ENCODE results near the gene RIN2.

The RIN2 gene

GRCh38 chr20:19723813-19724430 lies 34.1 kb upstream of the RIN2 start:
- Histone ChIP-seq H3K4me2 (ENCODE audit: low read length) (no peak overlapping the region), H3K9ac (ENCODE audit: low read length) (no peak overlapping the region), H3K79me1 (ENCODE audit: low read length) (no peaks in the 10 kb centered on the region), H2BK15ac (replicated peaks; ENCODE audit: low read depth) (no peak overlapping the region), H3K56ac (ENCODE audit: low read length) (no peak overlapping the region), H3K4me3 (ENCODE audit: low read length) (no peak overlapping the region), H3K4ac (ENCODE audit: low read depth, low read length) (no peak overlapping the region), H3K18ac (ENCODE audit: low read length) (no peak overlapping the region), H3K79me2 (ENCODE audit: control insufficient read depth, insufficient read depth, low read length) (no peaks in the 10 kb centered on the region), H2AK5ac (ENCODE audit: low read length) (no peak overlapping the region), H2BK120ac (ENCODE audit: low read depth, low read length) (no peak overlapping the region), H3K4me1 (ENCODE audit: control insufficient read depth, low read depth, low read length) (no peaks in the 10 kb centered on the region), H3K27ac (ENCODE audit: low read depth, low read length) (no peak overlapping the region), H3K27me3 (ENCODE audit: insufficient read depth, low read length, poor library complexity) (no peaks in the 10 kb centered on the region), H3K36me3 (ENCODE audit: control insufficient read depth, insufficient read depth, low read length) (no peaks in the 10 kb centered on the region), H4K5ac (ENCODE audit: low read length) (no peak overlapping the region), H2BK5ac (ENCODE audit: low read length) (no peak overlapping the region), H3K23ac (ENCODE audit: low read length) (no peak overlapping the region), H4K8ac (ENCODE audit: low read depth, low read length) (no peak overlapping the region)
- WGBS (ENCODE audit: extremely low coverage, insufficient coverage, low lambda C conversion rate): no CpG with 5 or more reads among the region's 11 CpGs
- DNase-seq: no peak

DNA sequence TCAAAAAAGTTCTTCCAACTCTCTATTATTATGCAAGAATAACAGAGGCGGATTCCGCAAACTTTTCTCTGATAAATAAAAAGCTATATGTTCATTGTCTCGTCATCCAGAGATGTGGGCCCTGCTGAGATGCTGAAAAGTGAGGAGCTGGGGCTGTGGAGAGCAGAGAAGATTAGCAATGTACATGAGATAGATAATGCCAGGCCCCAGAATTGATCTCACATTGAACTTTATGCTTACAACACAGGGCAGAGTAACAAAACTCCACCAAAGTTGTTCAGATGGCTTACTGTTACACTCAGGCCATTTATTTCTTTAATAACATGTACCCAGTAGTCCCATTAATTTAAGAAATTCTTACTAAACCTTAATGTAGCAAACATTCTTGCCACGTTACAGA lies 32.7 kb upstream of the RIN2 start:
- no peak for DNase-seq
- H2BK5ac ChIP-seq (ENCODE audit: low read length): no peak overlapping the region
- H2AK5ac ChIP-seq (ENCODE audit: low read length): no peak overlapping the region
- no peaks in the 10 kb centered on the region for H3K4me1 ChIP-seq (ENCODE audit: control insufficient read depth, low read depth, low read length)
- no peak overlapping the region for H2BK120ac ChIP-seq (ENCODE audit: low read depth, low read length)
- H3K36me3 ChIP-seq (ENCODE audit: control insufficient read depth, insufficient read depth, low read length): no peaks in the 10 kb centered on the region
- no peak overlapping the region for H3K27ac ChIP-seq (ENCODE audit: low read depth, low read length)
- no peak overlapping the region for H4K5ac ChIP-seq (ENCODE audit: low read length)
- H3K23ac ChIP-seq (ENCODE audit: low read length): no peak overlapping the region
- no peak overlapping the region for H3K4me2 ChIP-seq (ENCODE audit: low read length)
- no peak overlapping the region for H3K56ac ChIP-seq (ENCODE audit: low read length)
- WGBS (ENCODE audit: extremely low coverage, insufficient coverage, low lambda C conversion rate): no CpG with 5 or more reads among the region's 4 CpGs
- no peak overlapping the region for H2BK15ac ChIP-seq (replicated peaks; ENCODE audit: low read depth)
- no peaks in the 10 kb centered on the region for H3K79me2 ChIP-seq (ENCODE audit: control insufficient read depth, insufficient read depth, low read length)
- H4K8ac ChIP-seq (ENCODE audit: low read depth, low read length): no peak overlapping the region
- H3K9ac ChIP-seq (ENCODE audit: low read length): no peak overlapping the region
- H3K18ac ChIP-seq (ENCODE audit: low read length): no peak overlapping the region
- H3K79me1 ChIP-seq (ENCODE audit: low read length): no peaks in the 10 kb centered on the region
- no peak overlapping the region for H3K4ac ChIP-seq (ENCODE audit: low read depth, low read length)
- H3K4me3 ChIP-seq (ENCODE audit: low read length): no peak overlapping the region
- no peaks in the 10 kb centered on the region for H3K27me3 ChIP-seq (ENCODE audit: insufficient read depth, low read length, poor library complexity)

- Histone ChIP-seq H2BK15ac (replicated peaks; ENCODE audit: low read depth) (no peak overlapping the region), H3K4ac (ENCODE audit: low read depth, low read length) (no peak overlapping the region), H2BK120ac (ENCODE audit: low read depth, low read length) (no peak overlapping the region), H2AK5ac (ENCODE audit: low read length) (no peak overlapping the region), H3K4me3 (ENCODE audit: low read length) (no peak overlapping the region), H3K4me1 (ENCODE audit: control insufficient read depth, low read depth, low read length) (no peaks in the 10 kb centered on the region), H3K36me3 (ENCODE audit: control insufficient read depth, insufficient read depth, low read length) (no peaks in the 10 kb centered on the region), H3K27ac (ENCODE audit: low read depth, low read length) (no peak overlapping the region), H3K56ac (ENCODE audit: low read length) (no peak overlapping the region), H3K9ac (ENCODE audit: low read length) (no peak overlapping the region), H3K18ac (ENCODE audit: low read length) (no peak overlapping the region), H2BK5ac (ENCODE audit: low read length) (no peak overlapping the region), H3K27me3 (ENCODE audit: insufficient read depth, low read length, poor library complexity) (no peaks in the 10 kb centered on the region), H3K79me1 (ENCODE audit: low read length) (no peaks in the 10 kb centered on the region), H3K4me2 (ENCODE audit: low read length) (no peak overlapping the region), H4K5ac (ENCODE audit: low read length) (no peak overlapping the region), H3K79me2 (ENCODE audit: control insufficient read depth, insufficient read depth, low read length) (no peaks in the 10 kb centered on the region), H4K8ac (ENCODE audit: low read depth, low read length) (no peak overlapping the region), H3K23ac (ENCODE audit: low read length) (no peak overlapping the region)
- no peak for DNase-seq
- WGBS (ENCODE audit: extremely low coverage, insufficient coverage, low lambda C conversion rate): no CpG with 5 or more reads among the region's 1 CpG
Measured at GRCh38 chr20:19725814-19726525, 32.1 kb upstream of the RIN2 start.

DNA sequence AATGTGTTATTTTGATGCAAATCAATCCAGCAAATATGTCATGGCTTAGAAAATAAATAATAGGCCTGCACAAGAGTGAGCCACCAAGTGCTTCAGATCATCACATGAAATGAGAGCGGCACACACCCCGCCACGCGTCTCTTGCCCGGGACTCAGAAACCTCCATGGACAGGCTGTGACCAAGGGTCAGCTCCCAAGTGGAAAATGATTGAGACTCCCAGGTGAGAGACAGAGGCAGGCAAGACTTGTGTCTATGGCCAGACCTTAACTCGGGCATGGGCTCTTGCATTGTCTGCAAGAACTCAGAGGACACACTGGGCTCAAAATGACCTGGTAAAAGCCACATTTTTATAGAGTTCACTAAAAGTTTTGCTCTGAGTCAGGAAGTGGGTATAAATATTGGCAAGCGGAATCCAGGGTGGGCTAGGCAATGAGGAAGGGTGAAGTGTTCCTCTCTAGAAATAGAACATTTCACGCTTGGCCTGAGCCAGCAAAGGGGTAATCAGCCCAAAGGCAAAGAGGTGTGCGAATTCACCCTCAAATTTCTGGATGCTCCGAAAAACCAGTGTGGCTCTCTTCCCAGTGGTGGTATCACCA lies 30.7 kb upstream of the RIN2 start:
- no CpG with 5 or more reads among the region's 10 CpGs for WGBS (ENCODE audit: extremely low coverage, insufficient coverage, low lambda C conversion rate)
- Histone ChIP-seq H2BK15ac (replicated peaks; ENCODE audit: low read depth) (no peak overlapping the region), H4K5ac (ENCODE audit: low read length) (no peak overlapping the region), H4K8ac (ENCODE audit: low read depth, low read length) (no peak overlapping the region), H3K23ac (ENCODE audit: low read length) (no peak overlapping the region), H2AK5ac (ENCODE audit: low read length) (no peak overlapping the region), H3K36me3 (ENCODE audit: control insufficient read depth, insufficient read depth, low read length) (no peaks in the 10 kb centered on the region), H3K4me2 (ENCODE audit: low read length) (no peak overlapping the region), H3K79me2 (ENCODE audit: control insufficient read depth, insufficient read depth, low read length) (no peaks in the 10 kb centered on the region), H3K79me1 (ENCODE audit: low read length) (no peaks in the 10 kb centered on the region), H2BK5ac (ENCODE audit: low read length) (no peak overlapping the region), H3K4me3 (ENCODE audit: low read length) (no peak overlapping the region), H3K4me1 (ENCODE audit: control insufficient read depth, low read depth, low read length) (no peaks in the 10 kb centered on the region), H3K18ac (ENCODE audit: low read length) (no peak overlapping the region), H3K4ac (ENCODE audit: low read depth, low read length) (no peak overlapping the region), H3K27ac (ENCODE audit: low read depth, low read length) (no peak overlapping the region), H3K56ac (ENCODE audit: low read length) (no peak overlapping the region), H3K27me3 (ENCODE audit: insufficient read depth, low read length, poor library complexity) (no peaks in the 10 kb centered on the region), H2BK120ac (ENCODE audit: low read depth, low read length) (no peak overlapping the region), H3K9ac (ENCODE audit: low read length) (no peak overlapping the region)
- DNase-seq: no peak

DNA sequence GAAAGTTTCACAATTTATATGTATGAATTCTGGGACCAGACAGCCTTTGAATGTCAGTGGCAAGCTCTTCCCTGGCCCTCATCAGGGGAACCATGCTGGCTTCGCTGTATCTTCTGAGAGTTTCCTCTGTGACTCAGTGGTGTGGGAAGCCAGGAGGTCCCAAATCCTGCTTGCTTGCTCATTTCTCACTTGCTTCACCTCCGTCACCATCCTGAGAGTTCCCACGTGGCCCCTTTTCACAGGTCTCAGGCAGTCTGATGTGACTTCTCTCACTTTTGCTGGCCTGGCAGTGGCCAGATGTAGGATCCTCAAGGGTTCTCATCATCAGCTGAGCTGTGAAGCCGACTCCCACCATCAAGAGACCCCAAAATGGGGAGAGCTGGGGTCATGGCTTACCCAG lies 28.4 kb upstream of the RIN2 start:
- no peak overlapping the region for H3K4me3 ChIP-seq (ENCODE audit: low read length)
- no peak overlapping the region for H2BK15ac ChIP-seq (replicated peaks; ENCODE audit: low read depth)
- H2AK5ac ChIP-seq (ENCODE audit: low read length): no peak overlapping the region
- H3K27me3 ChIP-seq (ENCODE audit: insufficient read depth, low read length, poor library complexity): no peaks in the 10 kb centered on the region
- no peak overlapping the region for H3K9ac ChIP-seq (ENCODE audit: low read length)
- no peak overlapping the region for H3K23ac ChIP-seq (ENCODE audit: low read length)
- no peak overlapping the region for H2BK120ac ChIP-seq (ENCODE audit: low read depth, low read length)
- no peak overlapping the region for H2BK5ac ChIP-seq (ENCODE audit: low read length)
- no peaks in the 10 kb centered on the region for H3K79me1 ChIP-seq (ENCODE audit: low read length)
- no peak overlapping the region for H3K56ac ChIP-seq (ENCODE audit: low read length)
- no peak overlapping the region for H4K5ac ChIP-seq (ENCODE audit: low read length)
- H3K36me3 ChIP-seq (ENCODE audit: control insufficient read depth, insufficient read depth, low read length): no peaks in the 10 kb centered on the region
- WGBS (ENCODE audit: extremely low coverage, insufficient coverage, low lambda C conversion rate): no CpG with 5 or more reads among the region's 4 CpGs
- no peaks in the 10 kb centered on the region for H3K4me1 ChIP-seq (ENCODE audit: control insufficient read depth, low read depth, low read length)
- H3K4ac ChIP-seq (ENCODE audit: low read depth, low read length): no peak overlapping the region
- H4K8ac ChIP-seq (ENCODE audit: low read depth, low read length): no peak overlapping the region
- H3K4me2 ChIP-seq (ENCODE audit: low read length): no peak overlapping the region
- H3K18ac ChIP-seq (ENCODE audit: low read length): no peak overlapping the region
- no peak overlapping the region for H3K27ac ChIP-seq (ENCODE audit: low read depth, low read length)
- no peaks in the 10 kb centered on the region for H3K79me2 ChIP-seq (ENCODE audit: control insufficient read depth, insufficient read depth, low read length)
- DNase-seq: no peak

All from mesendoderm (in vitro differentiated cells).